ENCODE data around the gene EEF2KMT. TPM values are rescaled to one million over a fixed set of nuclear protein-coding genes. Genes with fewer than 3 reads are reported as not detected.
"Not testable (repeated sequence)": the region's sequence is repeated elsewhere in the genome, so short reads cannot be mapped to it uniquely, and the experiment has no call there.

EEF2KMT gene
- total RNA-seq, 2 experiments from 2014 or later, result 2.2 to 2.5 TPM

DNA sequence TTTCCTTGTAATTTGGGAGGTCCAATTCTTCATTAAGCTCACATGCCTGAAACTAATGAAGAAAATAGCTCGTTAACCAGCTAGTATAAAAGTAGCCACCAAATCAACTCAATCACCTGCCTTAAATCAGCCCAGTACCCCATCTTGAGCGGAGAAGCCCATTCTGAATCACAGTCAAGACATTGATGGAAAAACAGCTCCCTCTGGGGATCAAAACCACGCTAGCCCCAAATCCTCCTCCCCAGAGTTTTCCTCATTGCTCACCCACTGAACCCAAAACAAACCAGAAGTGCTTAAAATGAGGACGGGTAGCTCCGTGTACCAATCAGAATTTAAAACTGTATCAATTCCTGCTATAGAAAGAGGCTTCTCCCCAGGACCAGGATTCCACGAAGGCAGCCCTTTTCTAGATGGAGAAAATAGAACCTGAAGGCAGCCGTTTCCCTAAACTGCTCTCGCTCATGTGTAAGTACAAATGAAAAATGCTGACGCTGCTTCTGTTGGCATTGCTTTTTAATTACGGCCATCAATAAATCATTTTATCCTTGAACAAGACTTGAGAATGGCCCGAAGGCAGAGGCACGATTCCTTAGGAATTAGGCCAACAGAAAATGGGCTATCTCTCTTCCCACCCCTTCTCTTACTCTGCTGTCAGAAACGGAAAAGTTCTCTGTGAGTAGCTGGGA is 35.5 kb upstream of the EEF2KMT start:
- CTCF ChIA-PET; H3K27ac ChIP-seq (ENCODE audit: low read depth in 1 of 2, low read length in 2 of 2); H3K27ac Mint-ChIP-seq; H3K9me3 ChIP-seq (ENCODE audit: control insufficient read depth in 1 of 2, insufficient read depth in 1 of 2, low read length in 2 of 2); H3K4me3 ChIP-seq (ENCODE audit: low read length); H3K4me1 Mint-ChIP-seq (ENCODE audit: low read depth); DNase-seq; H3K4me1 ChIP-seq (ENCODE audit: insufficient read depth, low read length); POLR2A ChIA-PET; H3K4me3 Mint-ChIP-seq; H3K27me3 ChIP-seq (ENCODE audit: control insufficient read depth in 1 of 2, insufficient read depth in 2 of 2, low read length in 2 of 2); H3K36me3 Mint-ChIP-seq (ENCODE audit: low read depth); intact Hi-C loops (cut with DNase I, micrococcal nuclease); H3K9me3 Mint-ChIP-seq; ATAC-seq (ENCODE audit: poor library complexity); H3K36me3 ChIP-seq (ENCODE audit: insufficient read depth, low read length): not testable (repeated sequence)
- H3K27me3 Mint-ChIP-seq, result peaks cover 55% of the 10 kb centered on the region

DNA sequence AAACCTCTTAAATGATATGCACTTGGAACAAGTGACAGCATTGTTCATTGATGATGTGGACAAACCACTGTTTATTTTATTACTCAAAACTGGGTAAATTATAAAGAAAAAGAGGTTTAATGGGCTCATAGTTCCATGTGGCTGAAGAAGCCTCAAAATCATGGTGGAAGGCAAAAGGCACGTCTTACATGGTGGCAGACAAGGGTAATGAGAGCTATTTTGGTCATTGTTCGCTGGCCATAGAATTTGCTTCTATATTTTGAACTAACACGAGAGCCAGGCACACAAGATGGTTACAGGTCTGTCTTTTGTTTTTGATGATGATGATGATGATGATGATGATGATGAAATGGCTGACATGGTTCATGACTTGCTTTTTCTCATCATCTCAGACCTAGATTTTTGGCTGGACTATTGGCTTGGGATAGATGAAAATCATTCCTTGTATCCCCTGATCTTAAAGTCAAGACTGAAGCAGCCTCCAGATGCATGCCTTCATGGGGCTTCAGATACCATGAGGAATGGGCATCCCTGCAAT is 33.9 kb upstream of the EEF2KMT start:
- POLR2A ChIA-PET; H3K4me1 ChIP-seq (ENCODE audit: insufficient read depth, low read length); ATAC-seq (ENCODE audit: poor library complexity); H3K36me3 Mint-ChIP-seq (ENCODE audit: low read depth); CTCF ChIA-PET; DNase-seq; H3K27me3 ChIP-seq (ENCODE audit: control insufficient read depth in 1 of 2, insufficient read depth in 2 of 2, low read length in 2 of 2); H3K27ac ChIP-seq (ENCODE audit: low read depth in 1 of 2, low read length in 2 of 2); H3K4me1 Mint-ChIP-seq (ENCODE audit: low read depth); H3K36me3 ChIP-seq (ENCODE audit: insufficient read depth, low read length); H3K27ac Mint-ChIP-seq; H3K9me3 ChIP-seq (ENCODE audit: control insufficient read depth in 1 of 2, insufficient read depth in 1 of 2, low read length in 2 of 2); H3K4me3 Mint-ChIP-seq; H3K4me3 ChIP-seq (ENCODE audit: low read length); H3K9me3 Mint-ChIP-seq; intact Hi-C loops (cut with DNase I, micrococcal nuclease): not testable (repeated sequence)
- H3K27me3 Mint-ChIP-seq, result peaks cover 51% of the 10 kb centered on the region

DNA sequence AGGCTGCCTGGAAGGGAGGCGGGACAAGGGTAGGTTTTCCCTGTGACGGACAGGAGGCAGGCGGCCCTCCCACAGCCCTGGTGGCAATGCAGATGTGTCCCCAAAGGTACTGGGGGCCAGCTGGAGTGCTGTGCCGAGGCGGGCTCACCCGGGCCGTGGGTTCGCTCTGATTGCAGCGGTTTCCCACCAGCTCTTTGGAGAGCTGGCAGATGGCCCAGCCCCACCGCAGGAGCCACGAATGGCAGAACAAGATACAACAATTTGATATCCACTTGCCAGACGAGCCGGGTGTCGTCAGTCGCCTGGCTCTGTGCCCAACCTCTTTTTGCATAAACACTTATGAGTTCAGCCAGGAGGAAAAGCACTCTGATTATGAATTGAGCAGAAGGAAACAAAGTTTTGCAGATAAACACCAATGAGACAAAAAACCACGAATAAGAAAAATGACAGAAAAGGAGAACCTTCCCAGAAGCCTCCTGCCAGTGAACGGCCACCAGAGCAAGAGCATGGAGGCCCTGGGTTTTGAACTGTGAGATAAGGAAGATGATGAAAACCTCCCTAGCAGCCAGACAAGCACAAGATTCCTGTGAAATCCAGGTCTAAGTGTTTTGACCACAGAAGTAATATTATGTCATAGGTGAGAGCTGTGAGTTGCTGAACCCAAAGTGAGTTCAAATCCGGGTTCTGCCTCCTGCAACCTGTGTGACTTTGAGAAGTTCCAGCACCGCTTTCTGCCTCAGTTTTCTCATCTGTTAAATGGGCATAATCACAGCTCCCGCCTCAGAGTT is 19.9 kb upstream of the EEF2KMT start:
- H3K9me3 Mint-ChIP-seq; H3K4me3 ChIP-seq (ENCODE audit: low read length); CTCF ChIA-PET; H3K27me3 Mint-ChIP-seq; H3K36me3 ChIP-seq (ENCODE audit: insufficient read depth, low read length); POLR2A ChIA-PET; H3K4me1 ChIP-seq (ENCODE audit: insufficient read depth, low read length); H3K27me3 ChIP-seq (ENCODE audit: control insufficient read depth in 1 of 2, insufficient read depth in 2 of 2, low read length in 2 of 2); intact Hi-C loops (cut with DNase I, micrococcal nuclease); H3K36me3 Mint-ChIP-seq (ENCODE audit: low read depth); H3K27ac ChIP-seq (ENCODE audit: low read depth in 1 of 2, low read length in 2 of 2); H3K9me3 ChIP-seq (ENCODE audit: control insufficient read depth in 1 of 2, insufficient read depth in 1 of 2, low read length in 2 of 2): not testable (repeated sequence)
- Mint-ChIP-seq H3K4me1 (ENCODE audit: low read depth) (peaks cover 22% of the 10 kb centered on the region), H3K4me3 (peak overlapping the region; percentile 31), H3K27ac (peak overlapping the region; percentile 67)
- peak; percentile 33 to 78 (median 52) for DNase-seq
- peak; percentile 74 for ATAC-seq (ENCODE audit: poor library complexity)

DNA sequence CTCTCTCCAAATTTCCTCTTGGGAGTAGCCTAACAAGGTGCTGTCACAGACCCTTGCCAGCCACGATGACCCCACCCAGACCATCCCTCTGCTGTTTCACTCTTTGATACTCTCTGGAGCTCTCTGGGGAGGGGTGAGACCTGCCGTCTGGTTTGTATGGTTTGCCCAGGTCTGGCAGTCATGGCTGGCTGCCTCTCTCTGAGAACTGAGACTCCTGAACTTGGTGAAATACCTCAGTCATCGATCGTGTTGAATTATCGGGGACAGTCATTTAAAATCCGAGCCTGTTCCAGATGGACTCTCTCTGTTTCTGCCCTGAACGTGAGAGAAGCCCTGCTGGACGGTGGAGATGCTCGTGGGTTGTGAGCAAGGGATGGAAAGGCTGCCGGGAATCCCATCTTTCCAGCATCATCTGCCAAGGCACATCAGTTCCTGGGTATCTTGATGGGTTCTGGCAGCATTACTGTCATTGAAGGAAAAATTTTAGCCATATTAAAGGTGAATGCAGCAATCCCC is 19.2 kb upstream of the EEF2KMT start:
- H3K36me3 Mint-ChIP-seq (ENCODE audit: low read depth); H3K4me3 ChIP-seq (ENCODE audit: low read length); DNase-seq; CTCF ChIA-PET; H3K27me3 Mint-ChIP-seq; intact Hi-C loops (cut with DNase I, micrococcal nuclease); H3K9me3 Mint-ChIP-seq; H3K36me3 ChIP-seq (ENCODE audit: insufficient read depth, low read length); ATAC-seq (ENCODE audit: poor library complexity); H3K9me3 ChIP-seq (ENCODE audit: control insufficient read depth in 1 of 2, insufficient read depth in 1 of 2, low read length in 2 of 2); H3K4me3 Mint-ChIP-seq; POLR2A ChIA-PET; H3K27me3 ChIP-seq (ENCODE audit: control insufficient read depth in 1 of 2, insufficient read depth in 2 of 2, low read length in 2 of 2); H3K27ac ChIP-seq (ENCODE audit: low read depth in 1 of 2, low read length in 2 of 2); H3K4me1 ChIP-seq (ENCODE audit: insufficient read depth, low read length): not testable (repeated sequence)
- Mint-ChIP-seq H3K27ac (peak overlapping the region; percentile 67), H3K4me1 (ENCODE audit: low read depth) (peaks cover 22% of the 10 kb centered on the region)

DNA sequence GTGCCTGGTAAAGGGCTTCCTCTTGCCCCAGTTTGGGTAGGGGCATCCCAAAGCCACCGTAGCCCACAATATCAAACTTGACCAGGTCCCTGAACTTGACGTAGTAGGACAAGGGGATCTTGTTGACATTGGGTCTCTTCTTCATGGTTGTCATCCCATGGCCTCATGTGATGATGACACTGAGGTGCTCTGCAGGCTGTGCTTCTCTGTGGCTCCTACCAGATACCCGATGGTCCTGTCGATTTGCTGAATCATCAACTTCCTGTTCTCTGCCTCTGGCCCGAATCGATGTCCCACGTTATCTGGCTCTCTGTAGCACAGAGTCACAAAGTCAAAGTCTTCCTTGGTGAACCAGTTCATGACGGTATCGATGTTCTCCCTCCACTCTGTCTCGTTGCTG is 13.3 kb upstream of the EEF2KMT start:
- H3K9me3 ChIP-seq (ENCODE audit: control insufficient read depth in 1 of 2, insufficient read depth in 1 of 2, low read length in 2 of 2); H3K27ac ChIP-seq (ENCODE audit: low read depth in 1 of 2, low read length in 2 of 2); intact Hi-C loops (cut with DNase I, micrococcal nuclease); H3K27me3 Mint-ChIP-seq; H3K4me1 Mint-ChIP-seq (ENCODE audit: low read depth); H3K36me3 Mint-ChIP-seq (ENCODE audit: low read depth); H3K36me3 ChIP-seq (ENCODE audit: insufficient read depth, low read length); H3K27ac Mint-ChIP-seq; H3K27me3 ChIP-seq (ENCODE audit: control insufficient read depth in 1 of 2, insufficient read depth in 2 of 2, low read length in 2 of 2); H3K4me3 Mint-ChIP-seq; H3K9me3 Mint-ChIP-seq; ATAC-seq (ENCODE audit: poor library complexity); DNase-seq; CTCF ChIA-PET; H3K4me1 ChIP-seq (ENCODE audit: insufficient read depth, low read length); POLR2A ChIA-PET; H3K4me3 ChIP-seq (ENCODE audit: low read length): not testable (repeated sequence)
